Forelimb muscle (tissue), 1 donor: ENCODE data around the gene NOS1AP. TPM values are rescaled to one million over a fixed set of nuclear protein-coding genes. Genes with fewer than 3 reads are reported as not detected.
"Not testable (repeated sequence)": the region's sequence is repeated elsewhere in the genome, so short reads cannot be mapped to it uniquely, and the experiment has no call there.

ENCODE experiments used
- DNase-seq: peaks from one replicate; pipeline ENCODE4 v3.0.0-alpha.2; 2013; ENCODE audit warnings: low read depth
- polyA plus RNA-seq: library from polyadenylated mRNA; unstranded; fragments of 120-200 nt; gene quantifications from one replicate; pipeline ENCODE4 v1.2.1, GENCODE V29; 2013; ENCODE audit not compliant: insufficient read length

NOS1AP gene
- polyA plus RNA-seq, 1 donor: 0.56 TPM

DNA sequence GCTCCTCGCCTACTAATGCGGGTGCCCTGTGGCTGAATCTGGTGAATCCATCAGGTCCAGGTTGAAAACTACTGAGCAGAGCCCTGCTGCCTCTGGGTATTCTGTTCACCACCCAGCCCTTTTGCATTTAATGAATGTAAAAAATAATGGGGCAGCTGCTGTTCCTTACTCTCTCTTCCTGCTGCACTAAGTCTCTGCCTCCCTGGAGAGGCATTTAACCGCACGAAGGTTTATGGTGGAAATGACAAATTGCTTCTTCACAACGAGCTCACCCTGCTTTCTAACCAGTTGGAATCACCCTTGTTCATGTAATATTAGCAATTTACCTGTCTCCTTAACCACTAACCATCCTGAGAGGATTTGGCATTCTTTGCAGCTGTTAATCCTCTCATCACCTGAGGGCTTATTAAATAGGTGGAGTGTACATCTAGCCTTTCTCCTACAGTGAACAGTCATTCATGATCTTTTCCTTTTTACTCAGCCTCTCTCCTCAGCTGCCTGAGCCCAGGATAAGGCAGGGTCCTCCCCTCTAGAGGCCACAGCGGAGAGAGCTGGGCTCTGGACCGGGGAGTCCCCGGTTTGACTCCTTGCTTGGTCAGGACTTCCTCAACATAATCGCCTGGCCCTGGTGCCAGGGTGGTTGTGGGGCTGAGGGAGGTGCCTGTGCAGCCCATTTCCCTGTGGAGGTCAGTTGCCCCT, 97.6 kb downstream of the NOS1AP start:
- no peak for DNase-seq

DNA sequence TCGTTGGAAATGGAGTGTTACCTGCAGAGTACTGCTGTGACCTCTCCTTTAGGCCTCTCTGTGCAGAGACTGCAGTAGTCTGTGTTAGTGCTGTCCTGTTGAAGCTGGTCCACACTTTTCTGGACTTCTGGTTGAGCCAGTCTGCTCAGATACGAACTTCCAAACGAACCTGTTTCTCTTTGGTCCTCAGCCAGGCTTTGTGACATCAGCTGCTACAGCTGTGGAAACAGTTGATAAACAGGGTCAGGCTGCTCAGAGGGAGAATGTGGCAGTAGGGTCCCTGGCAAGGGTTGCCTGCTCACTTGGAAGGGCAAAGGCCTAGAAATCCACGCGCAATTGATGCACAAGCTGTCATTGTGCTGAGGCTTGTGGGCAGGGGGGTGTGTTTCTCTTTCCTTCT, 98.8 kb downstream of the NOS1AP start:
- DNase-seq: no peak

DNA sequence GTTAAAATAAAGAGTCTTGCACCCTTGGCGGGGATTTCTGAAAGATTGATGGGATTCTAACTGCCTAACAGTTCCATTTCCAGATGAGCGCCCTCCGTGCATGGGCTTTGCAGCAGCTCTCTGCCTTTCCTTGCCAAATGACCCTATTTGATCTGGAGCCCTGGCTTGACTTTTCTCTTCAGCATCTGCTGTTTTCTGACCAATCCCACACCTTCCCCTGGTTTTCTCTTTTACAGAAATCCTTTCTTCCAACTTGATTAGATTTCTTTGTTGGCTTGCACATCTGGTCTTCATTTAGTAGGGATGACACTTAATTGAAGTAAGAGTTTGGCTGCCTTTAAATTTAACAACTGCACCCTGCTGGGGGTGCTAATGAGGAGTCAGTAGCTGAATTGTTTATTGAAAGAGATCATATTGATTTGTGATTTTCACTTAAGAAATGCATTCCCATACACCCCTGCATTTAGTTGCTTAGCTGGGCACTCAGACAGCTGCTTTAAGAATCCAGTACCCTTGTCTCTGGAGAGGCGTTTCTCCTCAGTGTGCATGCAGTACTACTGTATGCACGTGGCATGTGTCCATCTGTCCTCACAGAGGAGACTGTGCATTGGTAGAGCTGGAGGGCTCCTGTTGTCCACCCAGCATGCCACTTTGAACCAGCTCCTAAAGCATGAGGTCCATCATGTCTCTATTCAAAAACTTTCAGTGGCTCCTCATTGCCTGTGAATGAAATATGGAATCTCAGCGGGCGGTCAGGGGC, 99.7 kb downstream of the NOS1AP start:
- DNase-seq: no peak

DNA sequence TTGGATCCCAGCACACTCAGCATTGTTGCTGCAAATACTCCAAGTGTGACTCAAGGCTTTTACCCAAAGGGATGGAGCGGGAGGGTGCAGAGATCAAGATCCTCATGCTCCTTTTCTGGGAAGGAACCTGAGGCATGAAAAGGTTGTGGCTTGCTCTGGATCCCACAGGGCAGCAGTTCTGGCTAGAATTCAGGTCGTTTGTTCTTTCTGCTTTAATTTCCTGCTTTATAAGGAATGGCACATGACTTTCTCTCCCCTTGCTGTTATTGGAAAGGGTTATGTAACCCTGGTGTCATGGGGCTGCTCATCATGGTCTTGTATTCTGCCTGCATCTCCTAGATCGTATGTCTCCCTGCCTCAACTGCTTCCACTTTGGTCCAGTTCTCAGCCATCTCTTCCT, 101.6 kb downstream of the NOS1AP start:
- no peak for DNase-seq

DNA sequence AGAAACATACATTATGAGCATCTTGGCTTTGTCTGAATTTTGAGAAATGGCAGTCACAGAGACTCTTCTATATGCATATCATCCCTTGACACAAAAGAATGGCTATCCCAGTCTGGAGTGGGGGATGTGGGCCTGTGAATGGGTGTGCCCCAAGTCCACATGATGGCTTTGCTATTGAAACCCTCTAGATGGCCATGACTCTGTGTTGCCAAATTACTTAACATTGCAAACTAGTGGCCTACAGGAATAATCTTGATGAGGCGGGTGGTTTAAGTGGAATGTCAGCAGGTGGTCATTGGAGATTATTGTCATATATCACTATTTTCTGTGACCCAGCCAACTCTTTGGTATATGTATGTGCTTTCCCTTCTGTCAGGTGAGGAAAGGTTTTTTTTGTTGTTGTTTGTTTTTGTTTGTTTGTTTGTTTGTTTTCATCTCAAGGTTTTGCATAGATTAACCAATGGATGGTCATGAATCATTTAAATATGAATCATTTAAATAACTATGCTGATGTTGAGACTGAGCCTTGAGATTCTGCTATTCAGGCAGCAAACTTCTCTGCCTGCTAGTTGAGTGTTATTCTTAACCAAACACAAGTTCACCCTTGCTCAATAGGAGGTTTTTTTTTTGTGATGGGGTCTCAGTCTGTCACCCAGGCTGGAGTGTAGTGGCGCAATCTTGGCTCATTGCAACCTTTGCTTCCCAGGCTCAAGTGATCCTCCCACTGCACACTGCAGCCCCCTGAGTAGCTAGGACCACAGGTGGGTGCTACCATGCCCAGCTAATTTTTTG, 103.0 kb downstream of the NOS1AP start:
- DNase-seq: no peak

DNA sequence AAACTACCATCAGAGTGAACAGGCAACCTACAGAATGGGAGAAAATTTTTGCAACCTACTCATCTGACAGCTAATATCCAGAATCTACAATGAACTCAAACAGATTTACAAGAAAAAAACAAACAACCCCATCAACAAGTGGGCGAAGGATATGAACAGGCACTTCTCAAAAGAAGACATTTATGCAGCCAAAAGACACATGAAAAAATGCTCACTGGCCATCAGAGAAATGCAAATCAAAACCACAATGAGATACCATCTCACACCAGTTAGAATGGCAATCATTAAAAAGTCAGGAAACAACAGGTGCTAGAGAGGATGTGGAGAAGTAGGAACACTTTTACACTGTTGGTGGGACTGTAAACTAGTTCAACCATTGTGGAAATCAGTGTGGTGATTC, 104.1 kb downstream of the NOS1AP start:
- DNase-seq: not testable (repeated sequence)

DNA sequence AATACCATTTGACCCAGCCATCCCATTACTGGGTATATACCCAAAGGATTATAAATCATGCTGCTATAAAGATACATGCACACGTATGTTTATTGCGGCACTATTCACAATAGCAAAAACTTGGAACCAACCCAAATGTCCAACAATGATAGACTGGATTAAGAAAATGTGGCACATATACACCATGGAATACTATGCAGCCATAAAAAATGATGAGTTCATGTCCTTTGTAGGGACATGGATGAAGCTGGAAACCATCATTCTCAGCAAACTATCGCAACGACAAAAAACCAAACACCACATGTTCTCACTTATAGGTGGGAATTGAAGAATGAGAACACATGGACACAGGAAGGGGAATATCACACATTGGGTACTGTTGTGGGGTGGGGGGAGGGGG, 104.5 kb downstream of the NOS1AP start:
- not testable (repeated sequence) for DNase-seq

DNA sequence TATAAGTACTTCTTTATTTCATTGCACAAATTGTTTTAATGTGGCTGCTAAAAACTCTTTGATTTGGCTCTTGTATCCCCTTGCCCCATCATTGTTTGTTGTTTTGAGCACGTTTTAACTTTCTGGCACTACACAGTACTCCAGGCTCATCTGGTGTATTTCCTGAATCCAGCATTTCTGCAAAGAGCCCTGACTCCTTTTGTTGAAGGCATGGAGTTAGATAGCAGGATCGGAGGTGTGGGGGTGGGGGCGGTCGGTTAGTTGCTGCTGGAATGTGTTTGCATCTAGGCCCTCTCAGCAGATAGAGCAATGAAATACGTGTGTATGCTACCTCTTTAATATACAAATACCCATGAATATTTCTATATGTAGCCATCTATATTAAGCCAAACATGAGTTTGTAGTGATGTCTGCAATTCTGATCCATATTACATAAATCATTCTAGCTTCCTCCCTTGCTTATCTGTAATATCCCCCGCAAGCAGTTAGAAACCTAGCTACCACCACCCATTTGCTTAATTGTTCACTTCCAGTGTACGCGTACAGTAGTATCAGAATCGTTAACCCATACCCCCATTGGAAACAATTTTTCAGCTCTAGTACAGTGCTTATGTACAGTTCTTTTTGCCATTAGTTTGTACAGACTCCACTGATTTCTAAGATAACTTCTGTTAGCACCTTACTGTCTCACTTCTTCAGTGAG, 106.0 kb downstream of the NOS1AP start:
- DNase-seq: no peak

DNA sequence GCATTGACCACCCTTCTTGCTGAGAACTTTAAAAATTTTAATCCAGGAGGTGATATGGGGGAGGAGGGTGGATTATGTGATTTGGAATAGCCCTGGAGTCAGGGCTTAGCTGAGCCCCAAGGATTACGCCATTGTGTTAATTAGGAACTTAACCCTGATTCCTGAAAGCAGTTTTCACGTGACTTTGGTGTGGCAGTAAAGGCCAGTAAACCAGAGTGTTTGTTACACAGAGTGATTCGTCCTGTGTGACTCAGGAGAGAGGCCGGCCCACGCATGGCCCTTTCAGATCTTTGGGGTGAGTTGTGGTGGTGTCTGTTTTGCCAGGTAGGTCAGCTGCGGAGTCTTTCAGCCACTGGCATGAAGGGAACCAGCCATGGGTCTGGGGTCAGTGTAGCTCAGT, 107.6 kb downstream of the NOS1AP start:
- no peak for DNase-seq

DNA sequence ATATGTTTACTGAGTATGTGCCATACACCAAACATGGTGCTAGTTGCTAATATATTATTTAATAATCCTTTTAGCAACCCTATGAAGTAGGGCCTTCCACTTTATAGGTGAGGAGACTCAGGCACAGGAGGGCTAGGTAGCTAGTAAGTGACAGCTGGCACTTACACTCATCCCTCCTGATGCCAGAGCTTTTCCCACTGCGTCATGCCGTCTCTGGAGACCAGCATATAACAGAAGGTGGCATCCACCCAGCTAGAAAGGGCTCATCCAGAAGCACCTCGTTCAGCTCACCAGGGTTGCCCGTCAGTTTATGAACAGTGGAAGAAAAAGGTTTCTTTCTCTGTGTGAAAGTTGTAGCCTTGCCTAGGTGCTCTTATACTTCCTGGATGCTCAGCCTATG, 108.9 kb downstream of the NOS1AP start:
- DNase-seq: no peak

DNA sequence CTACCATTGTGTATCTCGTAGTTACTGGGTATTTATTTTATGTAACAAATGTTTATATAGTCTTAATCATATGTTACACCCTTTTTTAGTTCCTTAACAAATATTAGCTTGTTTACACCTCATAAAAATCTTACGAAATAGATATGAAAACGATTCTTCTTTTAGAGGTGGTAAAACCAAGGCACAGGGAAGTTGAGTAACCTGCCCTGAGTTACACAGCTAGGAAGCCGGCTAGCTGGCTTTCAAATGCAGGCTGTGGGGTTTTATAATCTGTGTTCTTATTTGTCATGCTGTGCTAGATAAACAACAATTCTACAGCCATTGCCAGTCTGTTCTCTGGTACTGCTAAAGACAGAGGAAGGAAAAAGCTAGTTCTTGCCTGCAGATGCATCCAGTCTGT, 109.6 kb downstream of the NOS1AP start:
- DNase-seq: no peak

DNA sequence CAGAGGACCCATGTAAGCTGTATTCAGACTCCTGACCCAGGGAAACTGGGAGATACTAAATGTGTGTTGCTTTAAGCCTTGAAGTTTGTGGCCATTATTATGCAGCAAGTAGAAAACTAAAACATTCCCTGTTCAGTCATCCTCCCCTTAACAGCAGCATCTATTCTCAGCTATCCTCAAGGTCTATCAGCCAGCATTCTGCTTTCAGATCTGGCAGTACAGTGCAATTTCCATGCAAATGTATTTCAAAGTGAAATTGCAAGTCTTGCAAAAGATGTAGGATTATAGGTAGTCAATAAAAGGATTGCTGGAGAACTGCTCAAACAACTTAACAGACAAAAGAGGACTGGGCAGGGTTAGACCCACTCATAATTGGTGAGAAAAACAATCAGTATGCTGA, 111.3 kb downstream of the NOS1AP start:
- DNase-seq: no peak

DNA sequence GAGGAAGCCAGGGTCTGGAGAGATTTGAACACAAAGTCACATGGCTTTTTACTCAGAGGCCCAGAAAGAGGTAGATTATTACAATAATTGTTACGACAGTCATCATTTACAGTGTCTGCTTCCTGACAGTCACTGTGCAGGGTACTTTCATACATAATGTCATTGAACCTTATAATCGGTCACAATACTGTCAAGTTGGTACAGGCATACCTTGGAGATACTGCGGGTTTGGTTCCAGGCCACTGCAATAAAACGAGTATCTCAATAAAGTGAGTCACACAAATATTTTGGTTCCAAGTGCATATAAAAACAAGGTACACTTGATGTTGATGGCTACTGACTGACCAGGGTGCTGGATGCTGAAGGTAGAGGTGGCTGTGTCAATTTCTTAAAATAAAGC, 112.6 kb downstream of the NOS1AP start:
- no peak for DNase-seq

DNA sequence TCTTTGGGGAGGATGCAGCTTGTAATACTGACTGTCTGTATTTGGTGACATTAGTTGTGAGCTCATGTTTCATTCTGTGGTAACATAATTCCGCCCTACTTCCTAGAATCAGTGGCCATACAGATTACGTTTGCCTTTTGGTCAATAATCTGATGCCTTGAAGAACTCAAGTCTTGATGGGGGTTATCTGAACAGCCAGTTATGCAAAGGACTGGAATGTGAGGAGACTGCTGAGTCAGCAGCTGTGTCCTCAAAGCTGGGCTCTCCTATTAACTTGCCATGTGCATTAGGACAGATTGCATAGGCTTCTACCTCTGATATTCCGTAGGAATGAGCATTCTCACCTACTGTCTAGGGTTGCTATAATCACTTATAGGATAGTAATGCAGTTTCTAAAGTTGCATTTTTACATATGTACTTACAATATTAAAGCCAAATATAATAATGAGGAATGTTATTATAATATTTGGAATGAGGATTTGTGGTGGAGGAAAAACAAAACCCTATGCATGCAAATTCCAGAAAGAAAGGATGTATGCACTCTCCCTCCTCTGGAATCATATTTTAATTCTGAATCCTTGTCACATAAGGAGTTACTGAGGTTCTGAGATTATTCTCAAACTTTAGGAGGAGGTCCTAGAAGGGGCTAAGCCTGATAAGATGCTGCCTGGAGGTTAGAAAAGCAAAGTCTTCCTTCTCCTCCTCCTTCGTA, 116.0 kb downstream of the NOS1AP start:
- DNase-seq: no peak

DNA sequence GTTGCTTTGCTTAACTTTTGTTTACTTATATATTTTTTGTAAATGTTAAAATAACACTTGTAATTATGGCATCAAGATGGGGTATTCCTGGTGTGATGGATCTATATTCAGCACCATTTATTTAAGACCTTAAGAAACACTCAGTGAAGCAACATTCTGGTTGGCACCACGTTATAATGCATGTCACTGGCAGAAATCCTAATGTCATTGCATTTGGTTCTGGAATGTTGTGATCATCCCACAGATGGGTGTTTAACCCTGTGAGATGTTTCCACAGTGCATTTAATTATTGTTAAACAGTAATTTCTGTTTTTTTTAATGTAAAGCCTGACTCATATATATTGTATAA, 116.5 kb downstream of the NOS1AP start:
- DNase-seq: no peak

DNA sequence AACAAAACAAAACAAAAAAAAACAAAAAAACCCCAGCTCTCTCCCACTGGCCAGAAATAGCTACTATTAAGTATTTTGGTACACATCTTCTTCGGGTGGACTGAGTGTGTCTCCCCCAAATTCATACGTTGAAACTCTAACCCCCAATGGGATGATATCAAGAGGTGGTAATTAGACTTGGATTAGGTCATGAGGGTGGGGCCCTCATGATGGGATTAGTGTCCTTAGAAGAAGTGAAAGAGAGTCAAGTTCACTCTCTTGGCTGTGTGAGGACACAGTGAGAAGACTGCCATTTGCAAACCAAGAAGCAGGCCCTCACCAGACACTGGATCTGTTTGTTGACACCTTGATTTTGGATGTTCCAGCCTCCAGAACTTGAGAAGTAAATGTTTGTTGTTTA, 116.9 kb downstream of the NOS1AP start:
- no peak for DNase-seq

DNA sequence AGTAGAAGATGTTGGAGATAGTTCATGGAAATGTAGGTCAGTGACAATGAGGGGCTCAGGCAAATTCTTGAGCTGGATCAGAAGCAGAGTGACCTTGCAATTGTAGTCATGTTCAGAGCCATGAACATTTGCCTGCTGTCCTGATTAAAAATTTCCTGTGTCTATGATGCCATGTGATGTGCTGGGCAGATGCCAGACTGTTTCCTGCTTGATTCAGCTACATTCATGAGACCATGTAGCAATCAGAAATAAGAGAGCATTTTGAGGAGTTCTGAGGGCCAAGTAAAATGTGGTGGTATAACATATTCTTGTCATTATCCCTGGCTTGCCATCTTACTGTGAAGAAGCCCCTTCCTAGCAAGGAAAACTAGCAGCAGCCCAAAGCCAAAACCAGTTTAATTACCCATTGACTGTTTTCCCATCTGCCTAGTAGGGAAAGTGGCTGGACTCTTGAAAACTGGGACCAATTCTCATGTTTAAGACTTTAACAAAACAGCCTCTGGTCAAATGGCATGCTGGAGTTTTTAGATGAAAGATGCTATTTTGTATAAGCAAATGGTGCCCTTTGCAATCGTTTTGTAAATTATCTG, 118.3 kb downstream of the NOS1AP start:
- no peak for DNase-seq

DNA sequence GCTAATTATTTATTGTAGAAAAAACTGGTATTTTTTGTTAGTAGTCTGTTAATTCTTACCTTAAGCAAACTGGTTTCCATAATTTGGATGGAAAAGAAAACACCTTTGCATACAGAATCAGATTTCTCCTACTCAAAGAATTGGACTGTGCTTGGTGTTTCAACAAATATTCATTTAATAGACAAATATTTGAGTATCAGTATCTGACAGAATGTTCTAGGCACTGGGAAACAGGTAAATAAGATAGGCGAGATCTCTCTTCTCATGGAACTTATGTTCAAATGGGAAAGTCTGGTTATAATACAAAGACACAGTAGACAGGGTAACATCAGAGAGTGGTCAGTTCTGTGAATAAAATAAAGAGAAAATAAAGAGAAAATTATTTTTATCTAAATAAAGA, 119.9 kb downstream of the NOS1AP start:
- DNase-seq: no peak

DNA sequence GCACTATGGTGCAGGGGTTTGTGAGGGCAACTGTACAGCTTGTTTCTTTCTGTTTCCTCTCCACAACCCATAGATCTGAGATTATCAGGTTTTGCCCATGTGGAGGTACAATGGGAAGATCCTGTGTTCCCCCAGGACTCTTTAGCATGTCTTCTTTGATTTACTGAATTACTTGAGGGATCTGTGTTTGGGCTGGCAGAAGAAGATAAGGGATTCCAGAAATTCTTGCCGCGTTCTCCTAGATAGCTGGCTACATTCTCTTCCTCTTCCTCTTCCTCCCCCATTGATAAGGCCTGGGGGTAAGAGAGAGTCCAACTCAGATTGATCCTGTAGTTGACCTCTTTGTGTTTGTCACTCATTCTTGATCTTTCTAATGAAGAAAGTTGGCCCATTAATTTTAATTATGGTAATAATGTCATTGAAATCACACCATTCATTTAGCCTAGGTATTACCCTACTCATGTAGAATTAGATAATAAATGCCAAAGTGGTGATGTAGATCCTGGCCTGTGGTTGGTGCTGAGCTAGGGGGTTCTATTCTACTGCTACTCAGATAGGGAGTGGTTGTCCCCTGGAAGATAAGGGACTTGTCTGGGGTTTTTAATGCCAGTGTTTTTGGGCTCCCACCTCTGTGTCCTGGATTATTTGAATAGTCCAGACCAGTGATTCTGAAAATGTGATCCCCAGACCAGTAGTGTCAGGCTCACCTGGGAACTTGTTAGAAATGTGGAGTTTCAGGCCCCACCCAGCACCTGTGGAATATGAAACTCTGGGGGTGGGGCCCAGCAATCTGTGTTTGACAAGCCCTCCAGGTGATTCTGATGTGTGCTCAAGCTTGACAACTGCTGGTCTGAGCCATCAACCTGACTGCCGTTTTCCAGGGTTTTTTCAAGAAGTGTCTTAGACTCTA, 122.2 kb downstream of the NOS1AP start:
- no peak for DNase-seq

DNA sequence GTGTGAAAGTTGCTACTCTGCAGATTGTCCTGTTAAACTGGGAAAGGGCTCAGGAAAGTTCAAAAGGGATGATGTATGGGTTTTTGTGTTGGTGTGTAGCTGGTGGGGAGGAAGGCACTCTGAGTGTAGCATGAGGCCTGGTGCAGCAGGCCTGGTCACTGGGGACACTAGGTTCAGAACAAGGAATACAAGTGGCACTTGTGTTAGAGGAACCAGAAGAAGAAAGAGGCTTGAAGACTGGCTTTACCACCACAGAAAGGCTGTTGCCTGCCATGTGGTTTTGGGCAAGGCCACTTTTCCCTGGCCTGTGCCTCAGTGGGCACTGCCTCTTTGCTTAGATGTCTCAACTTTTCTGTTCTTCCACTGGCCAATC, 122.8 kb downstream of the NOS1AP start:
- DNase-seq: no peak
